Astrocyte of the spinal cord (primary cell): Measurements from ENCODE around the gene TFAM.
"Not testable (repeated sequence)": the region's sequence is repeated elsewhere in the genome, so short reads cannot be mapped to it uniquely, and the experiment has no call there.

Experiments
- DNase-seq: peaks from one replicate; pipeline ENCODE4 v3.0.0; 2011; ENCODE audit warnings: low read depth, low spot score
- H3K4me3 ChIP-seq: 2 replicates; pipeline ENCODE4 v1.5.1; 2011; ENCODE audit warnings: low read depth, mild to moderate bottlenecking, low read length, moderate library complexity
- in situ Hi-C: cut with HindIII; loops from 2 replicates; pipeline ENCODE4 v1.10.0; 2017; ENCODE audit warnings: low sequenced_read_pairs
- TF ChIP-seq, protein P1 (sequence below): IDR thresholded peaks from 2 replicates; pipeline ENCODE4 v1.5.1; 2012; ENCODE audit warnings: low read depth, mild to moderate bottlenecking, low read length, inconsistent platforms

The TFAM gene

GRCh38 chr10:58424176-58424575 is 39.0 kb downstream of the TFAM start:
- no peak overlapping the region for H3K4me3 ChIP-seq
- TF ChIP-seq, protein P1, sequence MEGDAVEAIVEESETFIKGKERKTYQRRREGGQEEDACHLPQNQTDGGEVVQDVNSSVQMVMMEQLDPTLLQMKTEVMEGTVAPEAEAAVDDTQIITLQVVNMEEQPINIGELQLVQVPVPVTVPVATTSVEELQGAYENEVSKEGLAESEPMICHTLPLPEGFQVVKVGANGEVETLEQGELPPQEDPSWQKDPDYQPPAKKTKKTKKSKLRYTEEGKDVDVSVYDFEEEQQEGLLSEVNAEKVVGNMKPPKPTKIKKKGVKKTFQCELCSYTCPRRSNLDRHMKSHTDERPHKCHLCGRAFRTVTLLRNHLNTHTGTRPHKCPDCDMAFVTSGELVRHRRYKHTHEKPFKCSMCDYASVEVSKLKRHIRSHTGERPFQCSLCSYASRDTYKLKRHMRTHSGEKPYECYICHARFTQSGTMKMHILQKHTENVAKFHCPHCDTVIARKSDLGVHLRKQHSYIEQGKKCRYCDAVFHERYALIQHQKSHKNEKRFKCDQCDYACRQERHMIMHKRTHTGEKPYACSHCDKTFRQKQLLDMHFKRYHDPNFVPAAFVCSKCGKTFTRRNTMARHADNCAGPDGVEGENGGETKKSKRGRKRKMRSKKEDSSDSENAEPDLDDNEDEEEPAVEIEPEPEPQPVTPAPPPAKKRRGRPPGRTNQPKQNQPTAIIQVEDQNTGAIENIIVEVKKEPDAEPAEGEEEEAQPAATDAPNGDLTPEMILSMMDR: no peak
- peak; percentile 62 for DNase-seq
- in situ Hi-C loops: no loop called here

GRCh38 chr10:58428436-58428835 is 43.2 kb downstream of the TFAM start:
- in situ Hi-C loops, H3K4me3 ChIP-seq, DNase-seq: not testable (repeated sequence)

DNA sequence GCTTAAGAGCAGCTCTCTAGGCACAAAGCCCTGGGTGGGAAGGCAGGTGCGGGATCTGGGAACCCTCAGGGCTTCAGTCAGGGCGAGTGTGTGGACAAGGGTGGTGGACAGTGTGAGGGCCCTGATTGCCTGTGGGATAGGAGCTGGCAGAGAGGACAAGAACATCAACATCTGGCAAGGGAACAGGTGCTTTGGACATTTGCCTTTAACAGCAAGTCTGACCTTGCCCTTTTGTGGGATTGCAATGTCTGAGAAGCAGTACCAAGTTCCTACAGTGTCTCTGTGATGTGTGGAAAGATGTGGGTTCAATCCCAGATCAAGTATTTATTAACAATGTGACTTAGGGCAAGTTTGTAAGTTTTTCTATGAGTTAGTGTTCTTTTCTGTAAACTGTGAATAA is 46.7 kb downstream of the TFAM start:
- DNase-seq: peak; percentile 50
- TF ChIP-seq, protein P1: no peak

GRCh38 chr10:58433066-58433465 is 47.9 kb downstream of the TFAM start:
- no peak overlapping the region for H3K4me3 ChIP-seq
- in situ Hi-C loops: no loop called here
- TF ChIP-seq, protein P1: no peak
- no peak for DNase-seq

More for the DNA sequence above, 46.7 kb downstream of the TFAM start:
- in situ Hi-C loops: no loop called here
- no peak overlapping the region for H3K4me3 ChIP-seq

DNA sequence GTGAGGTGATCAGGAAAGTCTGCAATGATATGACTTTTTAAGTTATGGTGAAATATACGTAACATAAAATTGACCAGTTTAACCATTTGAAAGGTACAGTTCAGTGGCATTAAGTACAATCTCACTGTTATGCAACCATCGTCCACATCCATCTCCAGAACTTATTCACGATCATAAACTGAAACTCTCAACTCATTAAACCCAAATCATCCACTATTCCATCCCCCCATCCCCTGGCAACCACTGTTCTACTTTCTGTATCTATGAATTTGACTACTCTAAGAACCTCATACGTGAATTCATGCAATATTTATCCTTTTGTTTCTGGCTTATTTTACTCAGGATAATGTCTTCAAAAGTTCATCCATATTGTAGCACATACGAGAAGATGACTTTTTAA is 48.4 kb downstream of the TFAM start:
- H3K4me3 ChIP-seq: no peak overlapping the region
- TF ChIP-seq, protein P1: no peak
- in situ Hi-C loops: no loop called here
- DNase-seq: no peak

DNA sequence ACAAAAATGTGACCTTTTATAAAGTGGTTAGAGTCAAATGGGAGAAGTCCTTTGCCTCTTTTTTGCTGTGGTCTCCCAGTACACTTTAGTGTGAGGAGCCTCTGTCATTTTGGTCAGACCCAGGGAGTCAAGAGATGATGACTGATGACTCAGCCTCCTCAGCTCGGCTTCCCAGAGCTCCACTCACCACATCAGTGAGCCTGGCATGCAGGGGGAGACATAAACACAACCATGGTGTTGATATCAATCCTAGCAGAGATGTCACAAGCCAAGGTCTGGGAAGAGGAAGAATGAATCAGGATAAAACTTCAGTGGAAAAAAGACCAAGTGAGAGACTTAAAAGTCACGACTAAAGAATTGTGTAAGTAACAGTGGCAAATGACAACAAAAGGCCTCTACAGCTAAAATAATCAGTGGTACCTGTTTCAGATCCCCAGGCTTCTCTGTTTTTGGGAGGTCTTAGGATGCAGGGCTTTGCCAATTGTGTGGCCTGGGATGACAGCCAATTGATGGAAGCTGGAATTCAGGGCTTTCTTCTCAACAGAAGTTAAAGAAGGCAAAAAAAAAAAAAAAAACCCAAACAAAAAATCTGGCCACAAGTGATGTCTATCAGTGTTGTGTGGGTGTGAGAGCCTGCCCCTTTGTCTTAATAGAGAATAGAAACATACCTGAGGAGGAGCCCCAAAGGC is 50.2 kb downstream of the TFAM start:
- H3K4me3 ChIP-seq: no peak overlapping the region
- in situ Hi-C loops: no loop called here
- DNase-seq: peak; percentile 99
- TF ChIP-seq, protein P1: peak; percentile 17

DNA sequence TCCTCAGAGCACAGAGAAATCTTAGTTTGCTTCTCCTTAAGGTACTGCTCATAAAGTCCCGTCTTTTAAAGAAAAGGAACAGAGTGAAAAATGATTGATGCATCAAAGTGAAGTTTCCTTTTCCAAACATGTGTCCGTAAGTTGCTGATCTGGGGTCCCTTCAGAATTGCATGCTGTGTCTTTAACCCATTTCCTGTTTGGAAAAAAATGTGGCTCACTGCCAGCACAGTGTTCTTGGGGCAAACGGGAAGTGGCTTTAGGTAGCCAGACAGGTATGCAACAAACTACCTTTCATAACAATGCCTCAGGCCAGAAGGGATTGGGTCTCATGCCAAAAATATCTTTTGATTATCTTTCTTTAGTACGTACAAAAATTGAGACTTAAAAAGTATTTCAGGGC is 50.9 kb downstream of the TFAM start:
- DNase-seq: no peak
- TF ChIP-seq, protein P1: no peak
- no peak overlapping the region for H3K4me3 ChIP-seq
- in situ Hi-C loops: no loop called here
